SU-DHL-6 (cell line): ENCODE results near the gene WIPF1.

Experiments used
- H2AFZ ChIP-seq: fragments of 200-600 bp; sonication (generic); 2 replicates; pipeline ENCODE4 v1.6.1; 2014; ENCODE audit warnings: low read depth, mild to moderate bottlenecking, moderate library complexity, mixed read lengths, antibody characterized with exemption, low read length; ENCODE audit not compliant: severe bottlenecking
- H3F3A ChIP-seq: fragments of 200-600 bp; shearing (Covaris generic); 2 replicates; pipeline ENCODE4 v1.6.0; 2016; ENCODE audit warnings: antibody characterized with exemption, mild to moderate bottlenecking; ENCODE audit not compliant: insufficient read depth
- H3K27ac ChIP-seq: fragments of 200-600 bp; sonication (generic); 2 replicates; pipeline ENCODE4 v1.5.1; 2016; ENCODE audit warnings: low read depth, mild to moderate bottlenecking, low read length, moderate library complexity, mixed read lengths
- H3K27me3 ChIP-seq: fragments of 200-600 bp; sonication (generic), shearing (Covaris generic); 2 replicates; pipeline ENCODE4 v1.6.0; 2014; ENCODE audit warnings: mild to moderate bottlenecking, low read length
- H3K36me3 ChIP-seq: fragments of 200-600 bp; sonication (generic); 2 replicates; pipeline ENCODE4 v1.6.1; 2014; ENCODE audit warnings: mild to moderate bottlenecking, low read length, mixed read lengths
- H3K4me2 ChIP-seq: fragments of 300-600, 200-600 bp; shearing (Covaris generic), sonication (generic); 2 replicates; pipeline ENCODE4 v1.6.0; 2014; ENCODE audit warnings: low read length, low read depth, mild to moderate bottlenecking; ENCODE audit not compliant: poor library complexity, severe bottlenecking
- H3K4me3 ChIP-seq: fragments of 200-600 bp; sonication (generic); 2 replicates; pipeline ENCODE4 v1.5.1; 2014; ENCODE audit warnings: antibody characterized with exemption, low read length, mild to moderate bottlenecking, mixed read lengths; ENCODE audit not compliant: insufficient read depth, poor library complexity, severe bottlenecking
- H3K79me2 ChIP-seq: fragments of 200-600 bp; sonication (generic); 2 replicates; pipeline ENCODE4 v1.6.1; 2014; ENCODE audit warnings: mild to moderate bottlenecking, low read length, moderate library complexity; ENCODE audit not compliant: insufficient read depth
- H3K9ac ChIP-seq: fragments of 200-600 bp; sonication (generic); 2 replicates; pipeline ENCODE4 v1.7.0; 2014; ENCODE audit warnings: mild to moderate bottlenecking, low read length
- H3K9me2 ChIP-seq: fragments of 200-600 bp; sonication (generic); replicated peaks from 2 replicates; pipeline ENCODE4 v1.6.1; 2014; ENCODE audit warnings: low read length; ENCODE audit not compliant: insufficient read depth
- H3K9me3 ChIP-seq: fragments of 200-600 bp; sonication (generic); 2 replicates; pipeline ENCODE4 v1.6.1; 2014; ENCODE audit warnings: low read length, mixed read lengths; ENCODE audit not compliant: insufficient read depth
- H4K20me1 ChIP-seq: fragments of 200-600 bp; sonication (generic); 2 replicates; pipeline ENCODE4 v1.6.1; 2014; ENCODE audit warnings: low read depth, mild to moderate bottlenecking, antibody characterized with exemption, low read length, moderate library complexity, mixed read lengths
- EZH2phosphoT487 ChIP-seq: fragments of 200-600 bp; sonication (generic), shearing (Covaris generic); conservative IDR thresholded peaks from 2 replicates; pipeline ENCODE4 v1.6.1; 2018; ENCODE audit warnings: mild to moderate bottlenecking, antibody characterized with exemption, low read length, moderate library complexity, mixed read lengths
- TF ChIP-seq, protein P1 (sequence below): fragments of 200-600 bp; sonication (generic); IDR thresholded peaks from one replicate; pipeline ENCODE4 v1.5.1; 2017; ENCODE audit warnings: antibody characterized with exemption, mild to moderate bottlenecking, low read length, moderate library complexity; ENCODE audit not compliant: insufficient read depth, poor library complexity, severe bottlenecking

Gene WIPF1

DNA sequence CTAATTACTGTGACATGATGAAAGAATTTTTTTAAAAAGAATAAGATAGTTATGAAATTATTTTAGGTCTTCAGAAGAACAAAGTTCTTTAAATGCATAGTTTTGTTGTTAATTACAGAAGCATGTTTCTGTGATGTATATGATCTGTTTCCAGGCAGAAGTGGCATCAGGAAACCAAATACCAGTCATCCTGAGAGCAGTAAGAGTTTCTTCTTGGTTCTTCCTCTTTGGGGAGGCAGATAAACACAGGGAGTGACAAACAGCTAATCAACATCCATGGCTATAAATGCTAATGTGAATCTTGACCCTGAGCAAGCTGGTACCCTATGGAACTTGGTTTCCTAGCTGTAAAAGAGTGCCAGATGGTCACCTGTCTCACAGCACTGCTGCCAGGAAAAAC is 29.2 kb downstream of the WIPF1 start:
- Histone ChIP-seq H3K4me3 (no peak overlapping the region), H3K9me2 (no peaks in the 10 kb centered on the region), H3K4me2 (no peak overlapping the region), H3K9ac (no peak overlapping the region), H3K27me3 (no peaks in the 10 kb centered on the region), H3K27ac (no peak overlapping the region), H3F3A (no peaks in the 10 kb centered on the region), H3K36me3 (peaks cover 72% of the 10 kb centered on the region), H2AFZ (no peak overlapping the region), H3K79me2 (peaks cover 8% of the 10 kb centered on the region), H3K9me3 (no peaks in the 10 kb centered on the region), H4K20me1 (no peaks in the 10 kb centered on the region)
- TF ChIP-seq EZH2phosphoT487: no peak
- TF ChIP-seq, protein P1, sequence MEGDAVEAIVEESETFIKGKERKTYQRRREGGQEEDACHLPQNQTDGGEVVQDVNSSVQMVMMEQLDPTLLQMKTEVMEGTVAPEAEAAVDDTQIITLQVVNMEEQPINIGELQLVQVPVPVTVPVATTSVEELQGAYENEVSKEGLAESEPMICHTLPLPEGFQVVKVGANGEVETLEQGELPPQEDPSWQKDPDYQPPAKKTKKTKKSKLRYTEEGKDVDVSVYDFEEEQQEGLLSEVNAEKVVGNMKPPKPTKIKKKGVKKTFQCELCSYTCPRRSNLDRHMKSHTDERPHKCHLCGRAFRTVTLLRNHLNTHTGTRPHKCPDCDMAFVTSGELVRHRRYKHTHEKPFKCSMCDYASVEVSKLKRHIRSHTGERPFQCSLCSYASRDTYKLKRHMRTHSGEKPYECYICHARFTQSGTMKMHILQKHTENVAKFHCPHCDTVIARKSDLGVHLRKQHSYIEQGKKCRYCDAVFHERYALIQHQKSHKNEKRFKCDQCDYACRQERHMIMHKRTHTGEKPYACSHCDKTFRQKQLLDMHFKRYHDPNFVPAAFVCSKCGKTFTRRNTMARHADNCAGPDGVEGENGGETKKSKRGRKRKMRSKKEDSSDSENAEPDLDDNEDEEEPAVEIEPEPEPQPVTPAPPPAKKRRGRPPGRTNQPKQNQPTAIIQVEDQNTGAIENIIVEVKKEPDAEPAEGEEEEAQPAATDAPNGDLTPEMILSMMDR: no peak

DNA sequence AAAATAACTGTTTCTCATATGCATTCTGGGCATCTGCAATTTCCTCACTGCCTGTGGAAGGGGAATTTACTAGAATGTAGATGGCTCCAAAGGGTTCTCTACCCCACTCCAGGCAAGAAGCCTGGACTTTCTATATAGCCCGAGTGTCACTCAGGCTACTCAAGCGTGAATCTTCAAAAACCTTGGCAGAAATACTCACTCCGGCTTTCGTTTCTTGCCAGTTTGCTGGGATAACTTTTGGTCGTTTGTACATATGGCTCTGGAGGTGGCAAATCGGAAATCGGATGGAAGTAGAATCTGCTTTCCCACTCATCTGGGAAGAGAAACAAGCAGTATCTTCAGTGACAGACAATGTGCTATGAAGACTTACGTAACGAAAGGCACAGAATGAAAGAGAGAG is 30.7 kb downstream of the WIPF1 start:
- H3K79me2 ChIP-seq: peaks cover 8% of the 10 kb centered on the region
- H3K9me3 ChIP-seq: no peaks in the 10 kb centered on the region
- no peaks in the 10 kb centered on the region for H4K20me1 ChIP-seq
- H3K27ac ChIP-seq: no peak overlapping the region
- H3K9ac ChIP-seq: no peak overlapping the region
- H3K4me3 ChIP-seq: no peak overlapping the region
- no peak for TF ChIP-seq EZH2phosphoT487
- TF ChIP-seq, protein P1: no peak
- H2AFZ ChIP-seq: no peak overlapping the region
- no peak overlapping the region for H3K4me2 ChIP-seq
- peaks cover 71% of the 10 kb centered on the region for H3K36me3 ChIP-seq
- H3K9me2 ChIP-seq: no peaks in the 10 kb centered on the region
- no peaks in the 10 kb centered on the region for H3K27me3 ChIP-seq
- no peaks in the 10 kb centered on the region for H3F3A ChIP-seq

DNA sequence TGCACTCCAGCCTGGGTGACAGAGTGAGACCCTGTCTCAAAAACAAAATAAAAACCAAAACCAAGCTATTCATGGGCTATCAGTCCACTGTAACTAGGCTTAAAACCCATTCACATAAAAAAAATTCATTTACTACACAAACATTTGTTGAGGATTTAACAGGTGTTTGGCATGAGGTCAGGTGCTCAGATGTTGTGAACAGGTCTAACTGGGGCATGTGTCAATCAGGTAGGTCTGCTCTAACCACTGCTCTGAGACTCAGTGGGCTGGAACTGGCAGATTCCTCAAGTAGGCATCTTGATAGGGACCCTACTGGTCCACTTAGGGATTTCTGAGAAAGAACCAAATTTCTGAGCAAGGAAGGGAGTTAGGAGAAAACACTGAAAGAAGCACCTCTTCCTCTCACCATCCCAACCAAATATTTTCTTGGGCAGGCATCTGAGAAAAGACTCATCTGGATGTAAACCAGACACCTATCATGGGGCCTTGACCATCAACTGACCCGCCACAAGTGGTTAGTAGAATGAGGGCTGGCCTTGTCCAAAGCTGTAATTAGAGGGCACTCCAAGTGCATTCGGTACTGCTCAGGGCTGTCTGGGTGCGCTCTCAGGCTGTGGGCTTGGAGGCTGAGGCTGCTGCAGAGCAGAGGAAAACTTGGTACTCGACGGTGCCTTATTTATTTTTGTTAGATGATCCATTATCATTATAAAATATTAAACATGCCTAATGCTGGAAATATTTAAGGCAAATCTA is 33.9 kb downstream of the WIPF1 start:
- H3K36me3 ChIP-seq: peaks cover 66% of the 10 kb centered on the region

More for the DNA sequence above, 33.9 kb downstream of the WIPF1 start:
- peaks cover 19% of the 10 kb centered on the region; the same call in 1 of the 2 replicates for H3F3A ChIP-seq
- no peak overlapping the region for H3K9ac ChIP-seq
- H4K20me1 ChIP-seq: no peaks in the 10 kb centered on the region
- no peaks in the 10 kb centered on the region for H3K9me3 ChIP-seq
- TF ChIP-seq, protein P1: no peak
- no peak for TF ChIP-seq EZH2phosphoT487
- H3K9me2 ChIP-seq: no peaks in the 10 kb centered on the region
- H3K4me3 ChIP-seq: no peak overlapping the region
- H3K27me3 ChIP-seq: no peaks in the 10 kb centered on the region
- H3K79me2 ChIP-seq: no peaks in the 10 kb centered on the region
- H2AFZ ChIP-seq: no peak overlapping the region
- H3K4me2 ChIP-seq: no peak overlapping the region
- H3K27ac ChIP-seq: no peak overlapping the region
